ENCODE data around the gene ATG2A.
A peak's percentile ranks its signal among the peaks of the same experiment; 100 is the strongest.

The ATG2A gene

DNA sequence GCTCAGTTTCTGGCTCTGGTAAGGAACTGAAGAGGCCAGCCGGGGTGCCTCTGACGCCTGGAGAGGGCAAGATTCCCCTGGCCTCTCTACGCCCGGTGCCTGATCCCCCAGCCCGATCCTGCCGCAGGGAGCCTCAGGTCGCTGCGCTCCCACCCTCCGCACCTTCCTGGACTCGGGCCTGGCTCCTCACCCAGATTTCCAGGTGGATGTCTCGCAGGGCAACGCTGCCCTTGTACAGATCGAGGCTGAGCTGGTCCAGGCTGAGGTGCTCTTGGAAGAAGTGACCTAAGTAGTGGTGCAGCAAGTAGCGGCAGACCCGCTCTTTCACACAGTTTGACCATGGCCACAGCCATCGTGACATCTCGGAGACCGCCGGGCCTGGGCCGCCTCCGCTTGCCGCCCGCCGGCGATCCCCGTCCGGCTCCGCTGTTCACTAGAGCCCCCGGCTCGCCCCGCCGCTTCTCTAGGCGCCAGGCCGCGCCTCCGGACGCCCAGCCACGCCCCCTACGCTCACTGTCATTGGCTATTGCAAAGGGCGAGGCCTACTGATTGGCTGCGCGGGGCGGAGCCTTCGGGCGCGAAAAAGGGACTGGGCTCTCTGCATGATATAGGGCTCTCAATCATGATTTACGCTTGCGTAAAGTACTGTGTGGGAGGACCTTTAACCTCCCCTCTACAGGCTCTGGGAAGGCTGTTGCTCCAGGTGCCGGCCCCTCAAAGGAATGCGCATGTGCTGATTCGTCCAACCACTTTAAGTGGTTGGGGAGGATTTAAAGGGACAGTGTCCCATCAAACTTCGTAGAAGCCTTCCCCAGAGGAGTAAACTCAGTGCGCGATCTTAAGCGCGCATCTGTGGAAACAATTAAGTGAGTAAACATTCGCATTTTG lies at the start of gene ATG2A:
Gene ATG2A, minus strand, starts transcription at position 435 of the 888 bp plus-strand sequence. Its CDS starts 74 bp downstream, at position 361.
- peak; percentile 99 for DNase-seq

DNA sequence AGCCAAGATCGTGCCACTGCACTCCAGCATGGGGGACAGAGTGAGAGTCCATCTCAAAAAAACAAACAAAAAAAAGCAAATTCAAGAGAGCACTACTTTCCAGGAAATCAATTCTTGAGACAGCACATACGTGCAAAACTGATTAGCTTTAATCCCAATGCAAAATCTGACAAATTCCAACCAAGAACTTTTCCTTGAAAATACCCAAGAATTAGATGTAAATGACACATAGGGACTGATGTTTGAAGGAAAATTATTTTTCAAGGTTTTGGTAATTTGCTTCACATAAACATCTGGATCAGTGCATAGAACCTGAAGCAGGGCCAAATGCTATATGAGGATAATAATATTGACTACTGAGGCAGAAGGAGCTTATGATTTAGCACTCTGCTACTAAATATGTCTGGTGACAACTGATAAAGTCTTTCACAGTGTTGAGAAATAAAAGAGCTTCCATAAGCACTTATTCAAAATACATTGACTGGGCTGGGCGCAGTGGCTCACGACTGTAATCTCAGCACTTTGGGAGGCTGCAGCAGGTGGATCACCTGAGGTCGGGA lies 46.1 kb upstream of the ATG2A start:
- DNase-seq: no peak

DNA sequence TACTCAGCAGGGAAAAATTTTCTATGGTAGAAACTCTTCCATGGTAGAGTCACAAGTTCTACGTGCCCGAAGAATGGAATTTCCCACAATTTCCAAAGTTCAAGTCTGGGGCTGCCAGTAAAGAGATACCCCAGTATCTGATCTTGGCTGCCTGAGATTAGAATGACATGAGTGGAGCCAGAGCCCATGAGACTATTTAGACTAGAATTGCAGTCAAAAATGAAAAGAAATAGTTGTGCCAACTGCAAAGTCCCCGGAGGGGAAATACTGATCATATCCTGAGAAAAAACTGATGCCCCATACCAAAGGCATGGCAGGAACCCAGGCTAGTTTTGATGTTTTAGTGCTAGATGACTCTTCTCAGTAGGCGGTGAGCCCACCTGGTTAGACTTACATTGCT lies 43.7 kb upstream of the ATG2A start:
- no peak for DNase-seq

DNA sequence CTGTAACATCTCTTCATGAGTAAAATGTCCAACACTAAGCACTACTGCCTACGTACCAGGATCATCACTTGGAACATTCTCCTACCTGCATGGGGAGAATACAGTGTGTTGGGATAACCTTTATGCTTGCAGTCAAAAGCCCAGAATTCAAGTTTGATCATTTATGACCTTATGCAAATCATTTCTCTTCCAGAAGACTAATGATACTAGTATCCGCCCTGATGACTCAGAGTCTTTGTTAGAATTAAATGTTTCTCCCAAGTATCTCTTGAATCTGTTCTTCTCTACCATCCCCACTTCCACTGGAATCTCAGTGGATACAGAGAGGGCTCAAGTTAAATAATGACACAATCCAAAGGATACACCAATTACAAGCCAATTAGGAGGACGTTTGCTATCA lies 42.5 kb upstream of the ATG2A start:
- no peak for DNase-seq

DNA sequence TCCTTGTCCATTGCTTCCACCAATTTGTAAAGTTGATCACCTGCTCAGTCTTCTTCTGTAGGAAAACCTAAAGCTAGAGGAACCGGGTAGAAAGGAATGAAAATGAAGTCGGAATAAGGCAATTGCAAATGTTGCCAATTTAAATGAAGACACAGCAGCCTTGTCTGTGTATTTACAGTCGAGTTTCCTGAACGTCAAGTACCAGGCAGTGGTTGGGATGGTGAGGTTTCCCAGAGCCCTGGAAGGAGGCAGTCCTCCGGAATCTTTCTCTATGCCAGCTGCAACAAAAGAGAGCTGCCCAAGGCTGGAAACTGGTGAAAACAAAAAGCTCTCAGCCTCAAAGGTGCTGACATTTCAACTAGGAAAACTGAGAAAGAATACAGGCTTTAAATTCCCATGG lies 37.2 kb upstream of the ATG2A start:
- no peak for DNase-seq

DNA sequence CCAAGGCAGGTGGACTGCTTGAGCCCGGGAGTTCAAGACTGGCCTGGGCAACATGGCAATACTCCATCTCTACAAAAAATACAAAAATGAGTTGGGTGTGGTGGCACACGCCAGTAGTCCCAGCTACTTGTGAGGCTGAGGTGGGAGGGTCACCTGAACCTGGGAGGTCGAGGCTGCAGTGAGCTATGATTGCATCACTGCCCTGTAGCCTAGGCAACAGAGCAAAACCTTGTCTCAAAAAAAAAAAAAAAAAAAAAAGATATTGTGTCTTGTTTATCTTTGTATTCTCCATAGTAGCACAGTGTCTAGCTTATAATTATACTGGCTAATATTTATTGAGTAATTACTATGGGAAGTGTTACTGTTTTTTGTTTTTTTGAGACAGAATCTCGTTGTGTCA lies 34.5 kb upstream of the ATG2A start:
- DNase-seq: no peak

DNA sequence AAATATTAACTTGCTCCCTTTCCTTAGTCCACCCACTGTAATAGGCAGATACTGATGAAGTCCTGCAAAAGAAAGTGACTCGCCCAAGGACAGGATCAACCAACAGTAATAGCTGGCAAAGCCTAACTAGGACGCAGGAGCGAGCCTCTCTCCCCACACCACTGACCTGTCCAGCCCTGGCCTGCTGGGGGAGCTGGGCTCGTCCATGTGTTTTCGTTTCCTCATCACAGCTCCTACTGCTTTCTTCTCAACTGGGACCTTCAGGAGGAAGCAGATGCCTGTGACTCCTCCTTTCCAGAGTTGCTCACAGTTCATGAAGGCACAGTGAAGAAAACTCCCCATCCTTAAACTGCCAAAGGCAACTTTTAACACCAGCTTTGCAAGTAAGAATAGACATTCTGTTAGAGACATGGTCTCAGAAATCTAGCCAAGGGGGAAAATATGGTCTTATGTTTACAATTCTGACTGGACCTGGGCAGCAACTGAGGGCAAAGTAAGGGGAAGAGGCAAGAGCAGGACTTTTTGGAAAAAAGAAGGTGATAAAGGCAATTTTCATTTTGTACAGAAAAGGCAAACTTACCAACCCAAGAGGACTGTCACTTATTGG lies 30.3 kb upstream of the ATG2A start:
- DNase-seq: no peak

DNA sequence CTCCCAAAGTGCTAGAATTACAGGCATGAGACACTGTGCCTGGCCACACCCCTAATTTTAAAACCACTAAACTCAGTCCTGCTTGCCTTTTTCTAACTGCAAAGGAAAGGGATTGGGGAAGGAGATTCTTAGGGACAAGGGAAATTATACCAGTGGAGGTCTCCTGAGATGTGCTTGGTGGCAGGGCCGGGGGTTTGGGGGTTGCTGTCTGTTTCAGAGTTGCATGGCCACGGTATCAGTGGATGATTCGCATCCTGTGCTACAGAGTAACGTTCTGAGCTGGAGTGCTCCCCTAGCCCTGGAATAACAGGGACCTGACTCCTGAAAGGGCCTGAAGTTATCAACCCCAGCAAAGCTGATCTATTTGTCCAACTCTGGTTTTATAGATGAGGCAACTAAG lies 19.5 kb upstream of the ATG2A start:
- no peak for DNase-seq

DNA sequence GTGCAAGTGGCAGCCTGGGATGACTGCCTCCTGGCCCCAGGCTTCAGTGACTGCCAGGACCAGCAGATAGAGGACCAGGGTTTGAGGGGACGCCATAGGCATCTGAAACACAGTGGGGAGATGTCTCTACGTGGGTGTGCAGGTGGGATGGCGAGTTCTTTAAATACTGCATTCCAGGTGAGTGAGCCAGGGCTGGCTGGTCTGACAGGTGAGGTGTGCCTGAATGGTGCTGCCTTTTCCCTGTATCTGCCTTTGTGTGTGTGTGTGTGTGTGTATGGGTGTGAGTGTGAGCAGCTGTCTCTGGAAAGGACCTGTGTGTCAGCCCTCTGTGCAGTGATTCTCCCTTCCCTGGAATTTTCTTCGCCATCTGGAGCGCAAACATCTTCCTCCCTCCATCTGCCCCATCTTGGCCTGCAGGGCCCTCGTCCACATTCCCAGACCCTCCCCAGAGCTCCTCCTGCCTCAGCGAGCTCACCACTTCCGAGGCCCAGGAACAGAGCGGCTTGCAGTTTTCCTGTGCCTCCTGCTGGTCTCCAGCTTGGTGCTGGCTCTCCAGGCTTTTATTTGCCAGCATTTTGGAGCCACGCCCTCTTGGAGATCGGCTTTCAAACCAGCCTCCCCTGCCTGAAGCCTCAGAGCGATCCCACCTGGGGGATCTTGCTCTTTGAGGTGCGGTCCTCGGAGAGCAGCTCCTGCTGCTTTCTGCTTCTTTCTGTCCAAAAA lies 18.5 kb upstream of the ATG2A start, which contains the start of gene GPHA2:
Gene GPHA2, minus strand, starts transcription at position 535 of the 723 bp plus-strand sequence. Its CDS starts 433 bp downstream, at position 102.
- no peak for DNase-seq

DNA sequence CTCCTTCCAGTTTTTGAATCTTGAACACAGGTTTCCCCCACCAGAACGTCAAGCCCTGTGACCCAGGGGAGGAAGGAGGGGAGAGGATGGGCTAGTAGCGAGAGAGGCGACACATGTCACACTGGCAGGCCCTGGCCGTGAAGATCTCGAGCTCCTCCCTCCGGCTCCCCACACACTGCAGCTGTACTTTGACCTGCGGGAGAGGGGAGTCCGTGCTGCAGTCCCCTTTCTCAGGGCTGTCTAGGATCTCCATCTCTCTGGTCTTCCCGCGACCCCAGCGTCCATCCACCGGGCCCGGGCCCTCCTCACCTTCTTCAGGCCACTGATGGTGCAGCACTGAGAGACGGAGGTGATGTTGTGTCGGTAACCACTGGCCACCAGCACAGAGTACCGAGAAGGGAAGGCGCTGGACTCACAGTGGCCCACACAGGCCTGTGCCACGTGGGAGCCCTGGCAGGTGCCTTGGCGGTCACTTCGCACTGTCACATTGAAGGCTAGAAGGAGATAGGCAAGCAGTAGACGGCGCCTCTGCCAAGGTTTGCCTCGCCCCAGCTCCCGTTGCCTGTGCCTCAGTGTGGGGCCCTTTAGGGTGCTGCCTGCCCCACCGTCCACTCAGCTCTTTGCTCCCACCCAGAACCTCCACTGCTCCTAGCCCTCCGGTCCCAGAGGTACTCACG lies 17.8 kb upstream of the ATG2A start:
- DNase-seq: no peak

DNA sequence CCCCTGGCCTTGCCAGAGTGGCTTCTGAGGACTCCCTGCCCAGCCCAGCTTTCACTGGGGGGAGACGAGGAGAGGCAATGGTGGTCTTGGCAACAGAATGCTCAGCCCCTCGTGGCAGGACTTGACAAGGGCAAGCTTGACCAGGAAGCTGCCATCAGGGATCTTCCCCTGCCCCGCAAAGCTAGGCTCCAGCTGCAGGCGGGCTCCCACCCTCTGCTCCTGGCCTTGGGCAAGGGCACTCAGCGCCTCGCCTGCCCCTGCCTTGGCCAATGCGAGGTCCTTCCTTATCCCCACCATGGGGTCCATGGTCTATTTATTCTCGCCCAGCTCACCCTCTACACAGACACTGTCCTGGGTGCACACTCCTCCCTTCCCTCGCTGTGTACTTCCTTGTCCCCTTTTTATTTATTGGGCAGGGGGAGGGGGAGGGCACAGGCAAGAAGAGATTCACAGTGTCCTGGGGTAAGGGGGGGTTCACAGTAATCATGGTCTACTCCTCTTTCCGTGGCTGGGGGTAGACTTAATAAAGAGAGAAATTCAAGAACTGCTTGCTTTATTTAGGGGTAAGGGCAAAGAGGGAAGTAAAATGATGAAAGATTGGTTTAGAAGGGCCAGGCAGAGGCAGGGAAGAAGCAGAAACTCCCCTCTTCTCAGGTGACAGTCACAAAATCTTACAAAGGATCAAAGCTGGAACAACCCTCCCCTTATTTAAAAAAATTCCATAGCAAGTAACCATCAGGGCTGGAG lies 17.1 kb upstream of the ATG2A start:
- DNase-seq: no peak

DNA sequence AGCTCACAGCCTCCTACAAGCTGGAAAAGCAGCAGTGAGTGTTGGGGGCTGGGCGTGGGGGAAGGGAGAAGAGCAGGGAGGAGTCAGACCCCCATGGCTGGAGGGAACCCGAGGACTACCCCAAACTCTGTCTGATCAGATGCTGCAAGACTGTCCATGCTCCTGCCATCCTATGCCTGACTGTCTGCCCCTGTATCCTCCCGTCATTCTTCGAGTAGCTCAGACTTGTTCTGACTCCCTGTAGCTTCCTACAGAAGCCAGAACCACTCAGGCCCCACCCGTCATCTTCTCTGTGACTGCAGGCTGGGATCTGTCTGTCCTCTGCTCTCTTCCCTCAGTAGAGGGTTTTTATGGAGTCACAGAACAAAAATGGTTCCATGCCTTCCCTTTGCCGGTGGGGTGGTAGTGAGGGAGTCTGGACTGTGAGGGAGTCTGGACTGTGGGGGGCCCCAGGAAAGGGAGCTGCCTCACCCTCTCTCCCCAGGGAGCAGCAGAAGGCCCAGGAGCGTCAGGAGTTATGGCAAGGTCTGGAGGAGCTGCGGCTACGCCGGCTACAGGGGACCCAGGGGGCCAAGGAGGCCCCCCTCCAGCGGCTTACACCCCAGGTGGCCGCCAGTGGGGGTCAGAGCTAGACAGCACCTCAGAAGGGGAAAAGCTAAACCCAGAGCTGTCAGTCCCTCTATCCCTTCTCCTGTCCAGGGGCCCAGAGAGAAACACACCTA lies 16.4 kb upstream of the ATG2A start:
- no peak for DNase-seq

DNA sequence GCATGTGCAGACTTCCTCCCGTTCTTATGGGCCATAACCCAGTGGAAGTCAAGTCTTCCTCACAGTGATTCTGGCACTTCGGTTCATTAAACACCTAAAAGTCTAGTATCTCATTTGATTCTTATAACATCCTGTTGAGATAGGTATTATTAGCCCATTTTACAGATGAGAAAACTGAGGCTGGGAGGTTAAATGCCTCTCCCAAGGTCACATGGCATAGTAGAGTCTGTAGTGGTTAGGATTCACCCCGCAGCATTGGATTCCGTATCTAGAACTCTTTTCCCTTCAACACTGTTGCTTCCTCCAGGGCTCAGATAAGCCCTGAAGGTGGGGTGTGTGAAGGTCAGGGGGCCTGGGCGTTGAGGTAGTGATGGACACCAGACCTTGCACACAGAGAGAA lies 15.3 kb upstream of the ATG2A start:
- no peak for DNase-seq

DNA sequence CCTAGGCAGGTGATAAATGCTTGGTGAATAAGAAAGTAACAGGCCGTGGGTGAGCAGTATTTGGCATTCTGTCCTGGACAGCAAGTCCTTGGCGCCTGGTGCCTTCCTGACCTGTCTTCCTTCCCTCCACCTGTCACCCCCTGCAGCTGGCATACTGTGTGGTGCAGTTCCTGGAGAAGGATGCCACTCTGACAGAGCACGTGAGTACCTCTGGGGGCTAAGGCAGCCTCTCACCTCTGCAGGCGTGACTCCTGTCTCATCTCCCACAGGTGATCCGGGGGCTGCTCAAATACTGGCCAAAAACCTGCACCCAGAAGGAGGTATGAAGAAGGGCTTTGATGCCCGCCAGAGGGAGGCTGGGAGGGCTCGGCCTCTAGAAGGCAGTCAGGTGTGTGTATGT lies 14.3 kb upstream of the ATG2A start:
- no peak for DNase-seq

DNA sequence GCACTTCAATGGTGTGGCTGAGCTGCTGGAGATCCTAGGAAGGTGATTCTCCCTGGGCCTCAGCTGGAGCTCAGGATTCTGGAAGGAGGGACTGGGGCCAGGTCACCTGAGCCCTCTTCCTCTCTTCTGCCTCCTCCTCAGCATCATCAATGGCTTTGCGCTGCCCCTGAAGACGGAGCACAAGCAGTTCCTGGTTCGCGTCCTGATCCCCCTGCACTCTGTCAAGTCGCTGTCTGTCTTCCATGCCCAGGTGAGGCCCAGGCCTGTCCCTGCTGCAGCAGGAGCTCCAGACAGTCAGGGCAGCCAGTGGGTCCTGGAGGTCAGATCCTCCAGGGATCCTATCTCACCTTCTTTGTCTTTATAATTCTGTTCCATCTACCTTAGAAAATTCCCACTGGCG lies 13.3 kb upstream of the ATG2A start:
- DNase-seq: no peak

DNA sequence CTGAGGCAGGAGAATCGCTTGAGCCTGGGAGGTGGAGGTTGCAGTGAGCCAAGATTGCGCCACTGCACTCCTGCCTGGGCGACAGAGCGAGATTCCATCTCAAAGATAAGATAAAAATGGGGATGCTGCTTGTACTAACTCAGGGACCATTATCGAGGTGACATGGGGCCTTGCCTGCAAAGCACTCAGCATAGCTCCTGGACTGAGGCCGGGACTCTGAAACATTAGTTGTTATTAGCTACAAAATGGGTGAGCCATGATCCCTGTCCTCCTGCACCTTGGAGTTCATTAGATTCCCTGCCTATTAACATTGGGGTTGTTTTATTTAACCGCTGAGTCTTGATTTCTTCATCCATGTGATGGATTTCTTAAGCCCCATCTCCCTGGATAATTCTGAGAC lies 12.6 kb upstream of the ATG2A start:
- no peak for DNase-seq

DNA sequence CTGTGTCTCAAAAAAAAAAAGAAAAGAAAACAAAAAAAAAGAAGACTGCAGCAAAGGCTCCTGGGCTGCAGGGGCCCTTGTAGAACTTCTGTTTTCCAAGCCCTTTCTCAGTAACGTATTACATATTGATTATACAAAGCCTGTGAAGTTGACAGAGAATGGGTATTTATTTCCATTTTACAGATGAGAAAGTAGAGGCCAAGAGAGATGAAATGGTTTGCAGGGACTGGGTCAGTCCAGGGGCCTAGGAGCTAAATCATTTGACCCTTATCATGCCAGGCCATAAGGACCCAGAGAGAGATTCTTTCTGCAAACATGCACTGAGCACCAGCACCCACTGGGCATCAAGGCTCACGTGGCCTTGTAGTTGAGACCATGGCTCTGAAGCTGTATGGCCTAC lies 11.9 kb upstream of the ATG2A start:
- no peak for DNase-seq

DNA sequence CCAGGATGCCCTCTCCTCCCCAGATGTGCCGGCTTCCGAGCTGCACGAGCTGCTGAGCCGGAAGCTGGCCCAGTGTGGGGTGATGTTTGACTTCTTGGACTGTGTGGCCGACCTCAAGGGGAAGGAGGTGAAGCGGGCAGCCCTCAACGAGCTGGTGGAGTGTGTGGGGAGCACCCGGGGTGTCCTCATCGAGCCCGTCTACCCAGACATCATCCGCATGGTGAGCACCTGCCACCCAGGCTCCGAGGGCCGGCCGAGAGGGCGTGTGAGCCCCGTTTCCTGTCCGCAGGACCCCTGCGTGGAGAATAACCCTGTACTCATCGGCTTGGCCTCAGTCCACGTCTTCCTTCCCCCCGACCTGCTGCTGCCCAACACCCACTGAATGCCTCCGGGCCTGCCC lies 9.7 kb upstream of the ATG2A start:
- no peak for DNase-seq

DNA sequence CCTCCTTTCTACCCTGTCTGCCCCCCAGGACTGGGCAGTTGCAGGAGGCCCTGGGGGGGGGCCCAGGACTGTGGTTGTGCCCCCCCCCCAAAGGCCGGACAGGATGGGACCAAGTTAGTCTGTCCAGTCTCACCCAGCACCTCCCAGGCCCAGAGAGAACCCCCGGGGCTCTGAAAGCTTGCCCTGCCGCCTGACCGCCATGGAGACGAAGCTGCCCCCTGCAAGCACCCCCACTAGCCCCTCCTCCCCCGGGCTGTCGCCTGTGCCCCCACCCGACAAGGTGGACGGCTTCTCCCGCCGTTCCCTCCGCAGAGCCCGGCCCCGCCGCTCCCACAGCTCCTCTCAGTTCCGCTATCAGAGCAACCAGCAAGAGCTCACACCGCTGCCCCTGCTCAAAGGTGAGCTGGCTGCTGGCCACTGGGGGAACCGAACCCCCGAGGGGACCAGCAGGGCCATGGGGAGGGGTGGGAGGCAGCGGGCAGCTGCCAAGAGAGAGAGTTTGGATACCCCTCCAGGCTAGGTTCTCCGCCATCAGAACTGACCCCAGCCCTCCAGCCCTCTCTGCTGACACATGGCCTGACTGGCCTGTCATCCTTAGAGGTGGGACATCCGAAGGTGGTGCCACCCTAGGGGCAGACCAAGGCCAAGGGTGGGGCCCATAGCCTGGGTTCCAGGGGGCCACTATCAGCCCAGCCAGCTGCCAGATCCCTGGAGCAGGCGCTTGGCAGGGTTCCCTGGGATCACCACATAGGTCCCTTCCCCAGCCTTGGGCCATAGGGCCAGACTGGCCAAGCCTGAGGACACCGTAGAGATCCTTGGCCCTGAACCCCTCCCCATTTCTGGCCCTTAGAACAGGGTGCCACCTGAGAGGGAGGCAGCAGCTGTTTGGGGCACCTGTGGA lies 8.8 kb upstream of the ATG2A start:
- no peak for DNase-seq

DNA sequence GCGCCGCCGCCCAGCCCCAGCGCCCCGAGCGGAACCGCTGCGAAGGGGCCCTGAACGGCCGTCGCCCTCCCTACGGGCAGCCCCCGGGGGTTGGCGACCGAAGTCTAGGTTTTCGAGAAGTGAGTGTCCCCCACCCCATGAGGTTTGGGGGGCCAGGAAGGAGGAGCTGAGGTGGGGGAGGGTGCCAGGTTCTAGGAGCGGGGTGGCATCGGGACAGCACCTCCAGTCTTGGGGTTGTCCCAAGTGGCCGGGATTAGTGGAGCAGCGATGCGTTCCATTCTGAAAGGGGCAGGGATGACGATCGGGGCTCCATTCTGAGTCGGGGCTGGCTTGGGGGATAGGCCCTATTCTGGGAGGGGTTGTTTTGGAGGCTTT lies 7.9 kb upstream of the ATG2A start:
- DNase-seq: no peak

Measured in activated CD4-positive, alpha-beta T cell treated with anti-CD3 and anti-CD28 coated beads, Interleukin-10, Interleukin-2, amounts not matched to agents 100 ng/mL and 50 ng/mL, durations not matched to agents 16 hours and 8 hours (primary cell).